Mucosa of rectum (tissue), 2 donors: Measurements from ENCODE around the gene CYBA.

Experiments
- H3K27ac ChIP-seq, 2 donors: one replicate each; pipeline ENCODE4 v1.7.0; 2013; ENCODE audit warnings: inconsistent platforms in 2 of 2, low read depth in 2 of 2, low read length in 2 of 2
- H3K27me3 ChIP-seq, 2 donors: one replicate each; pipeline ENCODE4 v1.7.0; 2013; ENCODE audit warnings: low read length in 2 of 2; ENCODE audit not compliant: control insufficient read depth in 2 of 2, insufficient read depth in 2 of 2
- H3K36me3 ChIP-seq, 2 donors: one replicate each; pipeline ENCODE4 v1.7.0; 2013; ENCODE audit warnings: low read length in 2 of 2; ENCODE audit not compliant: control insufficient read depth in 2 of 2, insufficient read depth in 2 of 2
- H3K4me1 ChIP-seq, 2 donors: one replicate each; pipeline ENCODE4 v1.7.0; 2013; ENCODE audit warnings: low read length in 2 of 2, mild to moderate bottlenecking in 1 of 2; ENCODE audit not compliant: control insufficient read depth in 2 of 2, insufficient read depth in 2 of 2
- H3K4me3 ChIP-seq, 2 donors: one replicate each; pipeline ENCODE4 v1.7.0; 2013; ENCODE audit warnings: low read length in 2 of 2
- H3K9ac ChIP-seq, 2 donors: one replicate each; pipeline ENCODE4 v1.7.0; 2013; ENCODE audit warnings: low read length in 2 of 2, low read depth in 1 of 2, mild to moderate bottlenecking in 1 of 2
- H3K9me3 ChIP-seq, 2 donors: one replicate each; pipeline ENCODE4 v1.7.0; 2013; ENCODE audit warnings: low read length in 2 of 2; ENCODE audit not compliant: control insufficient read depth in 2 of 2
- donor health status: healthy.
- donor health status: Normal muscosa, but diverticular disease.

CYBA gene

DNA sequence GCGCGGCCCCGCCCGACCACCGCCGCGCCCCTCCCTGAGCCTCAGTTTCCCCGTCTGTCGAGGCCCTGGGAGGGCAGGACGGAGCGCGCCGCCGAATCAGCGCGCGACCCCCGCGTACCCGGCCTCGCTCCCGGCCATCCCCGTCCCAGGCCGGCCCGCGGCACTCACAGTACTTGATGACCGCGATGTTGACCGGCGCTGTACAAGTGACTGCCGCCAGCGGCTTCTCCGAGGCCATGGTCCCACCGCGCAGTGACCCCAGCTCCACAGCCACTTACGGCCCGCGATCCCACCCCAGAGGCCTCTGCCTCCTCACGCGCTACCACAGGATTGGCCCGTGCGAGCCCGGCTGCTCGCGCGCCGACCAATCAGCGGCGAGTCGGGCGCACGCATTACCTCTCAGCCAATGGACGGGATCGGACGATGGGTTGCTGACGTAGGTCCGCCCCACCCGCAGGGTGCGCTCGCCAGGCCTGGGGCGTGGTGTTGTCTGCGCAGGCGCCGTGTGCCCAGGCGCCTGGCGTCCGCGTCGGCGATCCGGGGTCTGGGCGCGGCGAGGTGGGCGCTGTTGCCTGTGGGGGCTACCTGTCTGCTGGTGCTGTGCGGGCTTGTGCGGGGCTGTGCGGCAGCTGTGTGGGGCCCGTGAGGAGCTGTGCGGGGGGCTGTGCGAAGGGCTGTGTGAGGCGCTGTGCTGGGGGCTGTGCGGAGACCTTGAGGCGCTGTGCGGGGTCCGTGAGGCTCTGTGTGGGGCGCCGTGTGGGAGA lies 12.2 kb upstream of the CYBA start, which contains the start of gene MVD:
TSS of gene MVD (minus strand) at position 249 of the 764 bp plus-strand sequence. CDS start at position 238, 11 bp downstream.
- H3K9ac ChIP-seq = peak within 1 kb of the TSS; percentile 88 to 99
- H3K36me3 ChIP-seq = peaks cover 0 to 4% of the 10 kb centered on the region in 2 donors
- no peaks in the 10 kb centered on the region for H3K27me3 ChIP-seq
- peak within 1 kb of the TSS; percentile 86 for H3K27ac ChIP-seq
- H3K4me3 ChIP-seq = peak within 1 kb of the TSS; percentile 82 to 99
- H3K4me1 ChIP-seq = peaks cover 4 to 8% of the 10 kb centered on the region in 2 donors
- no peaks in the 10 kb centered on the region for H3K9me3 ChIP-seq

DNA sequence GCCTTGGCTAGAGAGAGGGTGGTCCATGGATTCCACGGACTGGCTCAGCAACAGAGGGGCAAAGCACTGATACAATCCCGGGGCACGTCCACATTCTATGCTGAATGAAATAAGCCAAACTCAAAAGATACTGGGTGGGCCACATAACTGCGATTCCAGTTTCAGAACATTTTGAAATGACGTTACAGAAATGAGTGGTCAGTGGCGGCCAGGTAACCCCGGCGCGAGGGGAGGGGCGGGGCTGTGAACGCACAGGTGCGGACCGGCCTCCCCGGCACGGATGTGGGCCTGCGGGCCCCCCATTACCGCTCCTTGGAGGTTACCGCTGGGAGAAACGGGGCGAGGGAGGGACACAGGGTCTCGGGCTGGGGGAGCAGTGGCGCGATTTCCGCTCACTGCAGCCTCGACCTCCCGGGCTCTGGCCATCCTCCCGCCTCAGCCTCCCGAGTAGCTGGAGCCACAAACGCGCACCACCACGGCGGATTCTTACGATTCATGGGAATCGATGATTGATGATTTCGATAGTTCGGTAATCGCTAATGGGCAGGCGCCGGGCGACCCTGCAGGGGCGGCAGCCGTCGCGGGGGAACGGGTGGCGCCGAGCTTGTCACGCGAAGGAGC lies 11.5 kb upstream of the CYBA start:
- H3K36me3 ChIP-seq = peaks cover 0 to 7% of the 10 kb centered on the region in 2 donors
- peak overlapping the region; percentile 86 for H3K27ac ChIP-seq
- peak overlapping the region; percentile 74 to 99 for H3K9ac ChIP-seq
- H3K4me1 ChIP-seq = peaks cover 4 to 8% of the 10 kb centered on the region in 2 donors
- H3K9me3 ChIP-seq = no peaks in the 10 kb centered on the region
- no peaks in the 10 kb centered on the region for H3K27me3 ChIP-seq
- peak overlapping the region; percentile 82 to 99 for H3K4me3 ChIP-seq

DNA sequence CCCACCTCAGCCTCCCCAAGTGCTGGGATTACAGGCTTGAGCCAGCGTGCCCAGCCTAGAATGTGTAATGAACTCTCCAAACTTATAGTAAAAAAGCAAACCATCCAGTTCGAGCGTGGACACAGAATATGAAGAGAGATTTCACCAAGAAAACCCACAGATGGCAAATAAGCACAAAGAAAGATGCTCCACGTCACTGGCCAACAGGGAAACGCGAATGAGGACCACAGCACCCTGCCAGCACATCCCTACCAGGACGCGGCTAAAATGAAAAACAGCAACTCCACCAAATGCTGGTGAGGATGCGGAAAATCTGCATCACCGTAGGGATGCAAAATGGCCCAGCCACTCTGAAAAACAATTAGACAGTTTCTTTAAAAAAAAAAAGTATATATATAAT lies 10.6 kb upstream of the CYBA start:
- Histone ChIP-seq H3K36me3 (peaks cover 0 to 10% of the 10 kb centered on the region in 2 donors), H3K4me1 (peaks cover 4 to 8% of the 10 kb centered on the region in 2 donors), H3K9ac (no peak overlapping the region), H3K4me3 (no peak overlapping the region), H3K27ac (no peak overlapping the region), H3K9me3 (no peaks in the 10 kb centered on the region), H3K27me3 (no peaks in the 10 kb centered on the region)

DNA sequence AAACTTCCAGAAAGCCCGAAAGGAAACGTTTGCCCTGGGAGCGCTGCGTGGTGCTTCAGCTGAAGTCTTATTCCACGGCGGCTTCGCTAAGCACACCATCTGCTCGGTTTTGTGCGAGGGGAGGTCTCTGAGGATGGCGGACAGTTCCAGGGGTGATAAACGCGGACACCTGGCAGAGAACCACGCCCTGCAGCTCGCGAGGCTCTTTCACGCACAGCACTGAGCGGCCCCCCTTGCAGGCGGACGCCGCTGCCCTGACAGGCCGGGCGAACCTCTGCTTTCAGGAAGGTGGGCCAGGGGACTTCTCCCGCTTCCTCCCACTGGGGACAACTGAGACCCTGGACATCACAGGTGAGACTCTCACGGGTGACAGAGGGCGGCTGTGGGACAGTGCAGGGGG lies 8.3 kb upstream of the CYBA start:
- Histone ChIP-seq H3K4me3 (no peak overlapping the region), H3K4me1 (peaks cover 4 to 8% of the 10 kb centered on the region in 2 donors), H3K9me3 (no peaks in the 10 kb centered on the region), H3K27ac (no peak overlapping the region), H3K9ac (no peak overlapping the region), H3K27me3 (no peaks in the 10 kb centered on the region), H3K36me3 (peaks cover 16 to 18% of the 10 kb centered on the region in 2 donors)

DNA sequence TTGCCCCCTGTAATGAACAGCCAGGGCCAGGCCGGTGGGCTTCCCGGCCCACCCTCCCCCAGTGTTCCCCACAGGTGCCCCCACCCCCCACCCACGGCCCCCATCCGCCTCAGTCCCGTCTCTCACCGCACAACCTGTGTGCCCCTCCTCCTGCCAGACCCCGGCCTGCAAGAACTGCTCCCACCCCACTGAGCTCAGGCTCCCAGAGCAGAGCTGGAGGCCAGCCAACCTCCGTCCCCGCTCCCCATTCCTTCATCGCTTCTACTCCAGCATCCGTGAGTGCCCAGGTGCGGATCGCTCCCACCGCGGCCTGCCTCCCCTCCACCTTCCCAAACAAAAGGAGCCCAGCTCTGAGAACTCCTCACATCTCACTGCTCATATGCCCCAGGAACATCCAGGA lies 7.9 kb upstream of the CYBA start:
- no peak overlapping the region for H3K27ac ChIP-seq
- H3K4me1 ChIP-seq = peaks cover 4 to 8% of the 10 kb centered on the region in 2 donors
- H3K4me3 ChIP-seq = no peak overlapping the region
- H3K27me3 ChIP-seq = no peaks in the 10 kb centered on the region
- no peak overlapping the region for H3K9ac ChIP-seq
- H3K36me3 ChIP-seq = peaks cover 17 to 18% of the 10 kb centered on the region in 2 donors
- no peaks in the 10 kb centered on the region for H3K9me3 ChIP-seq

DNA sequence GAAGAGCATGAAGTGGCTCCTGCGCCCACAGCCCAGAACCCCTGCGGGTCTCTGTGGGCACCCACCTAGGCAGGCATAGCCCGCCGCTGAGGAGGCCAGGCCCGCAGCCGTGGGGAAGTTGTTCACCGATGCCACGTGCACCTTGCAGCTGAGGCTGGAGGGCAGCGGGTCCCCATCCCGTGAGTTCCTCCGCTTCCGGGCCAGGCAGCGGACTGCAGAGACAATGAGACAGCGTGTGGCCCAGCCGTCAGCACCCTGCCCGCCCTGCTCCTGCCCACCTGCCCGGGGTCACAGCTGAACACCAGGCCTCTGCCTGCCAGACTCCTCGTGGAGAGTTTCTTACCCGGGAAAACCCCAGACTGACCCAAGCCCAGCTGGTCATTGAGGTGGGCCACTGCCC lies 6.5 kb upstream of the CYBA start:
- Histone ChIP-seq H3K4me1 (peaks cover 2 to 7% of the 10 kb centered on the region in 2 donors), H3K36me3 (peaks cover 17 to 18% of the 10 kb centered on the region in 2 donors), H3K9ac (no peak overlapping the region), H3K4me3 (no peak overlapping the region), H3K9me3 (no peaks in the 10 kb centered on the region), H3K27ac (no peak overlapping the region), H3K27me3 (no peaks in the 10 kb centered on the region)

DNA sequence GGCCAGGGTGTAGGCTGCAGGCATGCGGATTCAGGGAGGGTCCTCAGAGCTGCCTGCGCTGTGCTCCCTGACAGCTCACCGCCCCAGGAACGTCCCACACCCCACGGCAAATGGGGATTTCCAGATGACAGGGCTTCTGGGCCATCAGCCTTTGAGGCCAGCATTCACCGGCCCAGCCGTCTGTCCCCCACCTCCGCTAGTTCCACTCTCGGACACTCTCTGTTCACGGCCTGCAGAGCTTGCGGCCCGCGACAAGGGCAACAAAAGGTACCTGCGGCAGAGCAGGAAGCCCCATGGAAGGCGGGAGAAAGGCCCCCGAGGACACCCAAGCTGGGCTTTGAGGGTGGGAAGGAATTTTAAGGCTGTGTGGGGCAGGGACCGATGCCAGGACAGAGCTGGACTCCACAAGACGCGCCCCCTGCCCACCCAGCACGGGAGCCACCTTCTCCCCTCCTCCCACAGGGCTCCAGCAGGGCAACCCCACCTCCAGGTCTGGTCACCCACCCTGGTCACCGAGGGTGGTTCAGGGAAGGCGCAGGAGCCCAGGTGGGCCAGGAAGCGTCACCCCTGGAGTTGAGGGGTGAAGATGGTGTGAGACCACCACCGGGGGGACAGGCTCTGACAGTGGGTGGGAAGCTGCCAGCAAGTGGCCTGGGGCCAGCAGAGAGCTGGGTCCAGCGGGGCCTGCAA lies 5.6 kb upstream of the CYBA start:
- no peak overlapping the region for H3K4me3 ChIP-seq
- H3K4me1 ChIP-seq = peaks cover 0 to 8% of the 10 kb centered on the region in 2 donors
- no peaks in the 10 kb centered on the region for H3K9me3 ChIP-seq
- no peaks in the 10 kb centered on the region for H3K27me3 ChIP-seq
- H3K27ac ChIP-seq = no peak overlapping the region
- H3K9ac ChIP-seq = no peak overlapping the region
- peaks cover 17 to 18% of the 10 kb centered on the region in 2 donors for H3K36me3 ChIP-seq

DNA sequence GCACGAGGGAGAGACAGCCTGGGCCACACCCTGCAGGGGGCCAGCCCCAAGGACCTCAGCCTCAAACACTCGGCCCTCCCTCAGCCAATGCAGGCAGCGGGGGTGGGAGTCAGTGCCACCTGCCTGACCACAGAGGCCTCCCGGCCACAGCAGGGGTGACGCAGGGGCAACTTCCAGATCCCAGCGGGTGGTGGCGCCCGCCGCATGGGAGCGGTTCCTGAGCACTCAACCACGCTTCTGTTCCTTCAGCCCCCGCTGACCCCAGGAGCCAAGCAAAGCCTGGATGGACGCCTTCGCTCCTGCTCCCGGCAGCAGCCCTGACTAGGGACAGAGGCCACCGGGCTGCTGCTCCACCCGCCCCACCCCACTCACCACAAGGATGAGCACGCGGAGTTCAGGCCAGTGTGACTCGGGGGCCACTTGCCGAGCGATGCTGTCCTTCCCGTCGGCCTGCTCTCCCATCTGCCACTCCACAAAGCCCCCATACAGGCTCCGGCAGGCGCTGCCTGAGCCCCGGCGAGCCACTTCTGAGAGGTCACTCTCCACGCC lies 5.0 kb upstream of the CYBA start:
- Histone ChIP-seq H3K36me3 (peaks cover 17 to 18% of the 10 kb centered on the region in 2 donors), H3K27ac (no peak overlapping the region), H3K9ac (no peak overlapping the region), H3K4me1 (peaks cover 4 to 11% of the 10 kb centered on the region in 2 donors), H3K4me3 (no peak overlapping the region), H3K9me3 (no peaks in the 10 kb centered on the region), H3K27me3 (no peaks in the 10 kb centered on the region)

DNA sequence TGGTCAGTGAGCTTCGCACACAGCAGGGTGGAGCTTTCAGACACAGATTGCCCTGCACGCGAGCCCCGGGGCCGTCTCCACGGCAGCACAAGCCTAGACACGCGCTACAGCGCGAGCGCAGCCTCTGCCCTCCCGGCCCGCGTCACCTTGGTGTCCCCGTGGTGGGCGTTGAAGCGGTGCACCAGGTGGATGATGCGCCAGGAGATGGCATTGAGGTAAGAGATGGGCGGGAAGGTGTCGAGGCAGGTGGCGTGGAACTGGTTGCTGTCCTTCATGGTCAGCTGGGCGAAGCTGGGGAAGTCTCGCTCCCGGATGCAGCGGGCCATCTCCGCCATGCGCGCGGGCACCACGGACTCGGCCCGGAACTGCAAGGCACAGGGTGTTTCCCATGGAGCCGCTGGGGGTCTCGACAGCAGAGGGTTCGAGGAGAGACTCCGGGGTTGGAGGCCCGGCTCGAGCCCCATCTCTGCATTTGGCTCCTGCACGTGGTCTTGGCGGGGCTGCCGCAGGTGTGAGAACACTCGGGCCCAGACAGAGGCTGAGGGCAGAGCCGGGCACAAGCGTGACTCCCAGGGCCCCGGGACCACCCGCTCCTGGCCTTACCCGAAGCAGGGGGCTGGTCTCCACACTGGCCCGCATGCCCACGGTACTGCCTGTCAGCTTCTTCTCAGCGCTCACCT lies 4.3 kb upstream of the CYBA start:
- H3K36me3 ChIP-seq = peaks cover 17 to 18% of the 10 kb centered on the region in 2 donors
- no peaks in the 10 kb centered on the region for H3K27me3 ChIP-seq
- no peak overlapping the region for H3K27ac ChIP-seq
- no peak overlapping the region for H3K4me3 ChIP-seq
- peaks cover 4 to 11% of the 10 kb centered on the region in 2 donors for H3K4me1 ChIP-seq
- no peak overlapping the region for H3K9ac ChIP-seq
- no peaks in the 10 kb centered on the region for H3K9me3 ChIP-seq
